VCaP (cell line): Measurements from ENCODE around the gene RACK1.

Experiments used
- H3K27ac ChIP-seq: fragments of 450-650 bp; 2 replicates; pipeline ENCODE4 v1.5.1; 2017
- CTCF ChIP-seq: fragments of 450-650 bp; conservative IDR thresholded peaks from 2 replicates; pipeline ENCODE4 v1.5.1; 2017; ENCODE audit warnings: mild to moderate bottlenecking, moderate library complexity

The RACK1 gene

GRCh38 chr5:181239062-181239663, 4.5 kb downstream of the RACK1 start:
- H3K27ac ChIP-seq, result peak overlapping the region; percentile 98; the same call in 1 of the 2 replicates
- TF ChIP-seq CTCF, result no peak

GRCh38 chr5:181237729-181238385, 5.8 kb downstream of the RACK1 start:
- no peak for TF ChIP-seq CTCF
- H3K27ac ChIP-seq, result peak overlapping the region; percentile 8

- no peak for TF ChIP-seq CTCF
- peak overlapping the region; percentile 8; the same call in 1 of the 2 replicates for H3K27ac ChIP-seq
Observed at GRCh38 chr5:181236954-181237641, 6.6 kb downstream of the RACK1 start.

GRCh38 chr5:181236471-181236870, 7.2 kb downstream of the RACK1 start:
- peak overlapping the region; percentile 8; the same call in 1 of the 2 replicates for H3K27ac ChIP-seq

GRCh38 chr5:181235689-181236366, 7.9 kb downstream of the RACK1 start:
- no peak for TF ChIP-seq CTCF
- peak overlapping the region; percentile 8; the same call in 1 of the 2 replicates for H3K27ac ChIP-seq

More at GRCh38 chr5:181236471-181236870, 7.2 kb downstream of the RACK1 start:
- TF ChIP-seq CTCF, result no peak

GRCh38 chr5:181235323-181235688, 8.4 kb downstream of the RACK1 start:
- H3K27ac ChIP-seq, result peak overlapping the region; percentile 8; the same call in 1 of the 2 replicates
- no peak for TF ChIP-seq CTCF
